Naive thymus-derived CD4-positive, alpha-beta T cell (primary cell): Measurements from ENCODE around the gene CCL5. TPM values are rescaled to one million over a fixed set of nuclear protein-coding genes. Genes with fewer than 3 reads are reported as not detected.

Experiments
- ATAC-seq: fragments of 150-1000 bp; cut with Tn5 transposase; 2 replicates; pipeline ENCODE4 v1.10.0; 2021; ENCODE audit warnings: mild to moderate bottlenecking, moderate library complexity
- CTCF ChIA-PET: fragments of 350-600 bp; sonication (Branson Sonifier 250); formaldehyde crosslinking; loops from one replicate; lab custom pipeline; 2021; ENCODE audit warnings: antibody characterized with exemption; lab: Charles Lee
- POLR2A ChIA-PET: fragments of 350-600 bp; sonication (Branson Sonifier 250); formaldehyde crosslinking; loops from one replicate; lab custom pipeline; 2021; ENCODE audit warnings: antibody characterized with exemption, inconsistent platforms; lab: Charles Lee
- DNase-seq, 9 donors: peaks; one replicate each; pipeline versions ENCODE4 v3.0.0 to v3.0.0-alpha.2; 2020 to 2022; ENCODE audit warnings: mixed read lengths in 1 of 9
- H3K27ac ChIP-seq: one replicate; pipeline ENCODE4 v1.7.0; 2013; ENCODE audit warnings: mild to moderate bottlenecking, low read depth, low read length, moderate library complexity
- H3K27me3 ChIP-seq, 2 donors: one replicate each; pipeline ENCODE4 v1.7.0; 2013; ENCODE audit warnings: low read length in 2 of 2, mild to moderate bottlenecking in 2 of 2, moderate library complexity in 2 of 2; ENCODE audit not compliant: control insufficient read depth in 2 of 2, insufficient read depth in 2 of 2
- H3K36me3 ChIP-seq, 3 experiments: 1 replicate in 2 of 3; 2 replicates in 1 of 3; pipeline ENCODE4 v1.7.0; 2013; ENCODE audit warnings: low read length in 3 of 3, mild to moderate bottlenecking in 3 of 3, moderate library complexity in 1 of 3; ENCODE audit not compliant: insufficient read depth in 3 of 3, control insufficient read depth in 2 of 3
- H3K4me1 ChIP-seq, 2 donors: one replicate each; pipeline ENCODE4 v1.7.0; 2013; ENCODE audit warnings: low read length in 2 of 2, mild to moderate bottlenecking in 2 of 2, moderate library complexity in 1 of 2; ENCODE audit not compliant: control insufficient read depth in 2 of 2, insufficient read depth in 2 of 2
- H3K4me3 ChIP-seq: 2 replicates; pipeline ENCODE4 v1.7.0; 2013; ENCODE audit warnings: mild to moderate bottlenecking, low read length
- H3K9me3 ChIP-seq, 3 experiments: 1 replicate in 2 of 3; 2 replicates in 1 of 3; pipeline ENCODE4 v1.7.0; 2013; ENCODE audit warnings: low read length in 3 of 3; ENCODE audit not compliant: control insufficient read depth in 2 of 3
- H3K27ac Mint-ChIP-seq, 9 donors: one replicate each; pipeline ENCODE4 v1.8.0; 2020 to 2022; ENCODE audit warnings: mixed read lengths in 9 of 9, mild to moderate bottlenecking in 8 of 9, moderate library complexity in 5 of 9, inconsistent platforms in 2 of 9
- H3K27me3 Mint-ChIP-seq, 5 donors: one replicate each; pipeline ENCODE4 v1.8.0; 2021 to 2022; ENCODE audit warnings: mixed read lengths in 5 of 5, mild to moderate bottlenecking in 1 of 5
- H3K36me3 Mint-ChIP-seq, 5 donors: one replicate each; pipeline ENCODE4 v1.8.0; 2020 to 2022; ENCODE audit warnings: mixed read lengths in 5 of 5, mild to moderate bottlenecking in 3 of 5, inconsistent platforms in 1 of 5
- H3K4me1 Mint-ChIP-seq, 7 donors: one replicate each; pipeline ENCODE4 v1.8.0; 2020 to 2022; ENCODE audit warnings: mixed read lengths in 7 of 7, mild to moderate bottlenecking in 3 of 7, inconsistent platforms in 1 of 7
- H3K4me3 Mint-ChIP-seq, 10 donors: one replicate each; pipeline ENCODE4 v1.8.0; 2020 to 2022; ENCODE audit warnings: mild to moderate bottlenecking in 10 of 10, mixed read lengths in 10 of 10, moderate library complexity in 6 of 10, inconsistent platforms in 2 of 10
- H3K9me3 Mint-ChIP-seq, 11 donors: one replicate each; pipeline ENCODE4 v1.8.0; 2020 to 2022; ENCODE audit warnings: mixed read lengths in 11 of 11, mild to moderate bottlenecking in 4 of 11, inconsistent platforms in 1 of 11, moderate library complexity in 1 of 11
- intact Hi-C, 2 donors: fragments of 100-400 bp; cut with micrococcal nuclease; formaldehyde crosslinking; loops; one replicate each; pipeline ENCODE4 v1.15.1; 2023
- polyA plus RNA-seq, 2 donors: library from polyadenylated mRNA; unstranded; fragments of 300-500 nt; fragmentation: Illumina TruSeq; gene quantifications; one replicate each; pipeline ENCODE4 v1.2.3, GENCODE V29; 2021
- total RNA-seq, 6 experiments: library from RNA in 5 of 6; stranded (reverse) in 5 of 6; gene quantifications; 1 replicate in 5 of 6; 2 replicates in 1 of 6; pipeline ENCODE4 v1.2.3 and lab custom pipeline; 2021 to 2026

CCL5 gene
- total and polyA plus RNA-seq, 7 experiments from 2014 or later: 2.8 to 192 (median 17.4) TPM

DNA sequence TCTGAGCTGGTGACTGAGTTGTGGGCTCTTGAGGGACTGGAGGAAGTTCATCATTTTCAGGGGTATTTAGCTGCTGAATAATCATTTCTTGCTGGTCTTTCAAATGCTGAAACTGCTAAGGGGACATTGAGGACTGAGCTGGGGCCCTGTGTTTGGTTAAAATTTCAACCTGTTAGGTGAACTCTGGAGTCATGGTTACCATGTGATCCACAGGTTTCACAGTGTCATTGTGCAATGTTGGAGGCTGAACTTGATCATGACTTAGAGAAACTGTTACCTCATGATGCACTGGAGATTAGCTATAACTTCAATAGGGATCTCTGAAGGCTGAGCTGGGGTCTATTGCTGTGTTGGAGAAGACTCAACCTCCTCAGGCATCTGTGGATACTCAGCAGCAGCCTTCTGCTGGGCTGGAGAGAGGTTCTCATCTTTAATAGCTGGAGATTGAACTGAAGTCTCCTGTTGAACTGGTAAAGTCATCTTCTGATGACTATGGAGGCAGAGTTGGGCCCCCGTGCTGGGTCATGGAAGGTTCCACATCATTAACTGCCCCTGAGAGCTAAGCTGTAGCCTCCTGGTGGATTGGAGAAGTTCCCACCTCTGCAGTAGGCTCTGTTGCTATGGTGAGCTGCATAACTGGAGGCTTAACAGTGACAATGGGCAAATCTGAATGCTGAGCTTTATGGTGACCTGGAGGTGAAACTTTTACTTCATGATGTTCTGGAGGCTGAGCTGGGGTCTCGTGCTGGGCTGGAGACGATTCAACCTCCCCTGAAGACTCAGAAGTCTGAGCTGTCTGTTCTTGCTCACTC lies 35.2 kb upstream of the CCL5 start:
- no peak overlapping the region for H3K27ac Mint-ChIP-seq

DNA sequence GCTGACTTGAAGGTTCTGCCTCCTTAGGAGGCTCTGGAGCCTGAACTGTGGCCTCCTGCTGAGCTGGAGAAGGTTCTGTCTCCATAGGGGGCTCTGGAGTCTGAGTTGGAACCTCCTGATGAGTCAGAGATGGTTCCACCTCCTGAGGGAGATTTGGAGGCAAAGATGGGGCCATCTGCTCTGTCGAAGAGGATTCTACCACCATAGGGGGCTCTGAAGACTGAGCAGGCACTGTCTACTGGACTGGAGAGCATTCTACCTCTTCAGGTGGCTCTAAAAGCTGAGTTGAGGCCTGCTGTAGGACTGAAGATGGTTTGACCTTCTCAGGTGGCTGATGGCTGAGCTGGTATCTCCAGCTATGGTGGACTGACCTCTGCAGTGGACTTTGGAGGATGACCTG lies 34.2 kb upstream of the CCL5 start:
- Histone ChIP-seq H3K9me3 (no peaks in the 10 kb centered on the region), H3K36me3 (no peaks in the 10 kb centered on the region), H3K27me3 (no peaks in the 10 kb centered on the region), H3K4me1 (peaks cover 0 to 20% of the 10 kb centered on the region in 2 donors), H3K4me3 (no peak overlapping the region), H3K27ac (no peak overlapping the region)
- H3K27me3 Mint-ChIP-seq: no peaks in the 10 kb centered on the region
- CTCF ChIA-PET: interaction anchor here (0.6 kb wide), 1 partner anchor 25 kb away, joined by 3 read pairs; no protein-coding TSS in a partner anchor
- peaks cover 0 to 35% (median 0%) of the 10 kb centered on the region in 5 donors for H3K36me3 Mint-ChIP-seq
- intact Hi-C loops: no loop called here
- H3K9me3 Mint-ChIP-seq: no peaks in the 10 kb centered on the region
- H3K4me3 Mint-ChIP-seq: no peak overlapping the region
- POLR2A ChIA-PET: no interaction called here
- H3K27ac Mint-ChIP-seq: no peak overlapping the region
- ATAC-seq (no peak), DNase-seq (no peak)
- peaks cover 0 to 19% (median 0%) of the 10 kb centered on the region in 7 donors for H3K4me1 Mint-ChIP-seq

More for the DNA sequence above, 35.2 kb upstream of the CCL5 start:
- H3K4me3 Mint-ChIP-seq: no peak overlapping the region
- Histone ChIP-seq H3K9me3 (no peaks in the 10 kb centered on the region), H3K4me3 (no peak overlapping the region), H3K27me3 (no peaks in the 10 kb centered on the region), H3K36me3 (no peaks in the 10 kb centered on the region), H3K4me1 (peaks cover 0 to 20% of the 10 kb centered on the region in 2 donors), H3K27ac (no peak overlapping the region)
- ChIA-PET POLR2A (no interaction called here), CTCF (interaction anchor here (0.5 kb wide), 1 partner anchor 82 kb away, joined by 3 read pairs; no protein-coding TSS in a partner anchor)
- peaks cover 0 to 25% (median 5%) of the 10 kb centered on the region in 7 donors for H3K4me1 Mint-ChIP-seq
- H3K27me3 Mint-ChIP-seq: no peaks in the 10 kb centered on the region
- peaks cover 0 to 42% (median 0%) of the 10 kb centered on the region in 5 donors for H3K36me3 Mint-ChIP-seq
- DNase-seq (no peak), ATAC-seq (no peak)
- intact Hi-C loops: no loop called here
- H3K9me3 Mint-ChIP-seq: no peaks in the 10 kb centered on the region

DNA sequence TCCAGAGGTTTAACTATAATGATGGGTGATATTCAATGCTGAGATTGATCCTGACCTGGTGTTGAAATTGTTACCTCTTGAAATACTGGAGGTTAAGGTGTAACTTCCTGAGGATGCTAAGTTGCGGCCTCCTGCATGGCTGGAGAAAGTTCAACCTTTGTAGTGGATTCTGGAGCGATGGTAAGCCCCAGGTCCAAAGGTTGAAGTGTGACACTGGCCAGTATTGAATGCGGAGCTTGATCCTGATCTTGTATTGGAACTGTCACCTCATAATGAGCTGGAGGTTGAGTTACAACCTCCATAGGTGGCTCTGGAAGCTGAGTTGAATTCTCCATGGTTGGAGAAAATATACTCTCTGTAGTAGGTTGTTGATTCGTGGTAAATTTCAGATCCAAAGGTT lies 33.4 kb upstream of the CCL5 start:
- H3K4me3 ChIP-seq: no peak overlapping the region
- H3K9me3 ChIP-seq: no peaks in the 10 kb centered on the region
- ChIA-PET CTCF (interaction anchor here (0.6 kb wide), 1 partner anchor 26 kb away, joined by 3 read pairs; no protein-coding TSS in a partner anchor), POLR2A (interaction anchor here (0.5 kb wide), 1 partner anchor 82 kb away, joined by 3 read pairs; no protein-coding TSS in a partner anchor)
- no peaks in the 10 kb centered on the region for H3K36me3 ChIP-seq
- intact Hi-C loops: no loop called here
- ATAC-seq (no peak), DNase-seq (no peak)
- Mint-ChIP-seq H3K9me3 (no peaks in the 10 kb centered on the region), H3K27me3 (no peaks in the 10 kb centered on the region), H3K36me3 (peaks cover 0 to 38% (median 0%) of the 10 kb centered on the region in 5 donors), H3K27ac (no peak overlapping the region), H3K4me3 (no peak overlapping the region), H3K4me1 (peaks cover 0 to 19% (median 0%) of the 10 kb centered on the region in 7 donors)
- no peak overlapping the region for H3K27ac ChIP-seq
- peaks cover 0 to 20% of the 10 kb centered on the region in 2 donors for H3K4me1 ChIP-seq
- H3K27me3 ChIP-seq: no peaks in the 10 kb centered on the region

GRCh38 chr17:35912942-35913341 lies 32.8 kb upstream of the CCL5 start:
- H3K27me3 Mint-ChIP-seq: no peaks in the 10 kb centered on the region
- Histone ChIP-seq H3K36me3 (no peaks in the 10 kb centered on the region), H3K27ac (no peak overlapping the region), H3K27me3 (no peaks in the 10 kb centered on the region), H3K4me3 (no peak overlapping the region), H3K9me3 (no peaks in the 10 kb centered on the region), H3K4me1 (peaks cover 0 to 20% of the 10 kb centered on the region in 2 donors)
- H3K27ac Mint-ChIP-seq: no peak overlapping the region
- peaks cover 0 to 32% (median 0%) of the 10 kb centered on the region in 5 donors for H3K36me3 Mint-ChIP-seq
- POLR2A ChIA-PET: interaction anchor here (0.5 kb wide), 1 partner anchor 81 kb away, joined by 3 read pairs; no protein-coding TSS in a partner anchor
- CTCF ChIA-PET: no interaction called here
- intact Hi-C loops: no loop called here
- H3K4me3 Mint-ChIP-seq: no peak overlapping the region
- H3K4me1 Mint-ChIP-seq: peaks cover 0 to 21% (median 0%) of the 10 kb centered on the region in 7 donors
- DNase-seq (no peak), ATAC-seq (no peak)
- H3K9me3 Mint-ChIP-seq: no peaks in the 10 kb centered on the region

DNA sequence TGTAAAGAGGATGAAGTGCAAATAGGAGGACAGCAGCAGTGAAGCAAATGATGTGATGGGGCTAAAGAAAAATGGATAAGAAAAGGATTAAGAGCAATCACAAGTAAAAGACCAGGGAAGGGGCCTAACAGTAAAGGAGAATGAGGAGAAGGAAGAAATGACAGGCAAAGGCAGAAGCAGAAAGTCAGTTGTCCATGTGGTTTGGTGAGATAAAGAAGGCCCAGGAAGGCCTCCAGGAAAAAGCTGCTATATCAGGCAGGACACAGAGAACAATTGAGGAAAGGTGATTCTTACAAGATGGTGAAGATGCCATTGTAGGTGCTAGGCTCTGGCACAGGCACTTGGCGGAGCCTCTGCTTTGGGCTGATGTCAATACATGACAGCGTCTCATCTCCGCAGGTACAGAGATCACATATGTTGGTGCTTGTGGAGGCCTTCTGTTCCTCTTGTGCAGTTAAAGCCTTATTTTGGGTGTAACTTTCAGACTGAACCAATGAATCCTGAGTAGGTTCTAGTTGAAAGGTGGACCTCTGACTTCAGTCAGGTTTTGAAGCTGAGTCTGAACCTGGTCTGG lies 32.3 kb upstream of the CCL5 start:
- H3K4me3 ChIP-seq: no peak overlapping the region
- peaks cover 0 to 20% of the 10 kb centered on the region in 2 donors for H3K4me1 ChIP-seq
- no peaks in the 10 kb centered on the region for H3K9me3 ChIP-seq
- H3K27ac ChIP-seq: no peak overlapping the region
- no peak overlapping the region for H3K4me3 Mint-ChIP-seq
- intact Hi-C loops: no loop called here
- H3K27me3 Mint-ChIP-seq: no peaks in the 10 kb centered on the region
- H3K27ac Mint-ChIP-seq: no peak overlapping the region
- H3K36me3 Mint-ChIP-seq: peaks cover 0 to 32% (median 0%) of the 10 kb centered on the region in 5 donors
- H3K27me3 ChIP-seq: no peaks in the 10 kb centered on the region
- no peaks in the 10 kb centered on the region for H3K36me3 ChIP-seq
- no peaks in the 10 kb centered on the region for H3K9me3 Mint-ChIP-seq
- POLR2A ChIA-PET: no interaction called here
- ATAC-seq (no peak), DNase-seq (no peak)
- H3K4me1 Mint-ChIP-seq: peaks cover 0 to 21% (median 0%) of the 10 kb centered on the region in 7 donors
- CTCF ChIA-PET: no interaction called here

DNA sequence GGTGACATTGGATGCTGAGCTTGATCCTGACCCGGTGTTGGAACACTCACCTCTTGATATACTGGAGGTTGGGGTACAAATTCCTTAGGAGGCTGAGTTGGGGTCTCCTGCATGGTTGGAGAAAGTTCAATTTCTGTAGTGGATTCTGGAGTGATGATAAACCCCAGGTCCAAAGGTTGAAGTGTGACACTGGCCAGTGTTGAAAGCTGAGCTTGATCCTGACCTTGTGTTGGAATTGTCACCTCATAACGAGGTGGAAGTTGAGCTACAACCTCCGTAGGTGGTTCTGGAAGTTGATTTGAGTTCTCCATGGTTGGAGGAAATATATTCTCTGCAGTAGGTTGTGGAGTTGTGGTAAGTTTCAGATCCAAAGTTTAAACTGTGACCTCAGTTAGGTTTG lies 29.2 kb upstream of the CCL5 start:
- Histone ChIP-seq H3K27me3 (no peaks in the 10 kb centered on the region), H3K9me3 (no peaks in the 10 kb centered on the region), H3K4me3 (no peak overlapping the region), H3K4me1 (peaks cover 0 to 20% of the 10 kb centered on the region in 2 donors), H3K27ac (no peak overlapping the region), H3K36me3 (no peaks in the 10 kb centered on the region)
- peaks cover 0 to 20% (median 0%) of the 10 kb centered on the region in 5 donors for H3K36me3 Mint-ChIP-seq
- CTCF ChIA-PET: no interaction called here
- DNase-seq: no peak
- no peak overlapping the region for H3K27ac Mint-ChIP-seq
- ATAC-seq: no peak
- H3K9me3 Mint-ChIP-seq: no peaks in the 10 kb centered on the region
- H3K27me3 Mint-ChIP-seq: peaks cover 0 to 4% (median 0%) of the 10 kb centered on the region in 5 donors
- POLR2A ChIA-PET: no interaction called here
- no peak overlapping the region for H3K4me3 Mint-ChIP-seq
- peaks cover 0 to 14% (median 0%) of the 10 kb centered on the region in 7 donors for H3K4me1 Mint-ChIP-seq
- intact Hi-C loops: no loop called here
